ENCODE measurements around the gene AGBL4.
"Not testable (repeated sequence)": the region's sequence is repeated elsewhere in the genome, so short reads cannot be mapped to it uniquely, and the experiment has no call there.

Gene AGBL4

GRCh38 chr1:50023292-50024159 lies at the start of gene AGBL4:
Gene AGBL4 (minus strand): TSS chr1:50023954.
- no peak for DNase-seq (ENCODE audit: low read depth in 3 of 3, low spot score in 1 of 3)

DNA sequence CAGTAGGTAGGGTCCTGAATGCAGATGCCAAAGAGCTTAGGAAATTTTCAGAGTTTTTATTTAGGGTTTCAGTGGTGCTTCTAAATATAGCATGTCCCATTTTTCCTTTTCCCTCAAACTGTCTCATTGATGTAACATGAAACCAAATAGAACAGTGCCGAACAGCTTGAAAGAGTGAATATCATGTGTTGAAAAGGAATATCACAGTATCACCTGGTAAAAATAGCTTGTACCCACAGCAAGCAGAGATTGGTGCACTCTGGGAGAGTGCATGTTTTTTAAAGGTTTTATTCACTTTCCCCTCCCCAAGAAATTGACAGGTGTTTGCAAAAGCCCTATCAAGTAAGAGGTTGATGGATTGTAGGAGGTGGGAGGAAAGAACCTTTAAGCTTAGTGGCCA lies 43.1 kb upstream of the AGBL4 start:
- no peak for DNase-seq (ENCODE audit: low read depth in 3 of 3, low spot score in 1 of 3)

GRCh38 chr1:50060279-50060678 lies 36.5 kb upstream of the AGBL4 start:
- no peak for DNase-seq (ENCODE audit: low read depth in 3 of 3, low spot score in 1 of 3)

DNA sequence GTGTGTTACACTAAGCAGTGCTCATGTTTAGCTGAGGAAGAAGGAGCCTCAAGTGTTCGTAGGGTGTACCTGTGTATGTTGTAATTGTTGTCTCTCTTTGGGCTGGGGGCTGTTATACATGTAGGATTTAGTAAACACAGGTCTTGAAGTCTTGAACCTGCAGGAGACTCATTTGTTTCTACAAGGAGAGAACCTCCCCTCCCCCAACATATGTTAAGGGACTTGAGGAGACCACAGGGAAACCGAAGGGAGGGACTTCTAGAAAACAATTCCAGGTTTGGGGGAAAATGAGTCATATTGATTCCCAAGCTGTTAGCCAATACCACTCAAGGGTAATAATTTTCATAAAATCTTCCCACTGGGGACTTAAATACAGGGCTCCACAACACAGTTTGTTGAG lies 25.0 kb upstream of the AGBL4 start:
- DNase-seq (ENCODE audit: low read depth in 3 of 3, low spot score in 1 of 3) = no peak

- DNase-seq (ENCODE audit: low read depth in 3 of 3, low spot score in 1 of 3) = no peak
Observed at GRCh38 chr1:50047916-50048694, 24.4 kb upstream of the AGBL4 start.

DNA sequence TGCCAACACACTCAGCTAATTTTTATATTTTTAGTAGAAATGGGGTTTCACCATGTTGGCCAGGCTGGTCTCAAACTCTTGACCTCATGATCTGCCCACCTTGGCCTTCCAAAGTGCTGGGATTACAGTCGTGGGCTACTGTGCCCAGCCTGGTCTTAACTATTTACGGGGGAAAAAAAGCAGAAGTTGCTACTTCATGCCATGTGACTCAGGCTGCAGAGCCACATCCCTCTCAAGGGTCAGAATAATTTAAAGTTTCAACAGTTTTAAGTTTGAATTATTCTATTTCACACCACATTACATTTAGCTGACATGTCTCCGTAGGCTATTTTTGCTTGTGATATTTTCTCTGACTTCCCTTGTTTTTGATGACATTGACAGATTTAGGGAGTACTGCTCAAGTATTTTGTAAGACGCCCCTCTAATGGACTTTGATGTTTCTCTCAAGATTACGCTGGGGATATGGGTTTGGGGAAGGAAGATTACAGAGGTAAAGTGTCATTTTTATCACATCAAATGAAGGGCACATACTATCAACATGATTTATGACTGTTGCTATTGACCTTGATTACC lies 14.6 kb upstream of the AGBL4 start:
- DNase-seq (ENCODE audit: low read depth in 3 of 3, low spot score in 1 of 3) = no peak

- no peak for DNase-seq (ENCODE audit: low read depth in 3 of 3, low spot score in 1 of 3)
Observed at GRCh38 chr1:50027794-50028193, 4.0 kb upstream of the AGBL4 start.

GRCh38 chr1:49995734-49996133 lies 28.0 kb downstream of the AGBL4 start:
- DNase-seq (ENCODE audit: low read depth in 3 of 3, low spot score in 1 of 3) = no peak

- DNase-seq (ENCODE audit: low read depth in 3 of 3, low spot score in 1 of 3) = no peak
Observed at GRCh38 chr1:49971088-49971487, 52.7 kb downstream of the AGBL4 start.

DNA sequence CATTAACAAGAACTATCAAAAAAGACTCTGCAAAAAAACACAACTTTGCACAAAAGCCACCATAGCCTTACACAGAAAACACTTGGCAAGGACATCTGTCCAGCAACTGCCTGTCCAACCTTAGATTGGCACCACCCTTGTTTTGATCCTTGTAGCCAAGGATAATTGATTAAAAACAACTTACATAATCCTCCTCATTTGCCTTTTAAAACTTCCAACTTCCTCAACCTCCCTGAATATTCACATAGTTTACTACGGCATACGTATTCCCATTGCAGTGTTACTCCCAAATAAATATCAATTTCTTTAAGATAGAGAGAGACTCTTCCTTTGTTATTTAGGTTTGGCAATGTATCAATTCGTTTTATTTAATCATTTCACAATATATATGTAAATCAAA lies 72.4 kb downstream of the AGBL4 start:
- no peak for DNase-seq (ENCODE audit: low read depth in 3 of 3, low spot score in 1 of 3)

- not testable (repeated sequence) for DNase-seq (ENCODE audit: low read depth in 3 of 3, low spot score in 1 of 3)
Observed at GRCh38 chr1:49915301-49915700, 108.5 kb downstream of the AGBL4 start.

DNA sequence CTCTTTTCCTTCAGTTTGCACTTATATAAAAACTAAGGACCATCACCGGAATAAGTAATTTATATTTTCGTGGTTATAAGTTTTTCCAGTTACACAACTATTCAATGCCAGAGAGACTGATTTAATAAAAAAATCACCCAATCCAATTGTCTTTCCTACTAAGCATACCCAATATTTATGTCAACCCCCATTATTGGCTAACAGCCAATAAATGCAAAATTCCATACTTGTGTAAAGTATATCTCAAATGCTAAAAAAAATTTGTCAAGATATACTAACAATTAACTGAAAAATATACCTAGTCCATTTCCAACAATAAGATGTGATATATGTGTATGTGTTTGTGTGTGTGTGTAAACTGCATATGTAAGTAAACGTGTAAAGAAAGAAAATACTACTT lies 117.4 kb downstream of the AGBL4 start:
- DNase-seq (ENCODE audit: low read depth in 3 of 3, low spot score in 1 of 3) = no peak

- DNase-seq (ENCODE audit: low read depth in 3 of 3, low spot score in 1 of 3) = no peak
Observed at GRCh38 chr1:49864581-49864980, 159.2 kb downstream of the AGBL4 start.

- no peak for DNase-seq (ENCODE audit: low read depth in 3 of 3, low spot score in 1 of 3)
Observed at GRCh38 chr1:49854741-49855140, 169.0 kb downstream of the AGBL4 start.

DNA sequence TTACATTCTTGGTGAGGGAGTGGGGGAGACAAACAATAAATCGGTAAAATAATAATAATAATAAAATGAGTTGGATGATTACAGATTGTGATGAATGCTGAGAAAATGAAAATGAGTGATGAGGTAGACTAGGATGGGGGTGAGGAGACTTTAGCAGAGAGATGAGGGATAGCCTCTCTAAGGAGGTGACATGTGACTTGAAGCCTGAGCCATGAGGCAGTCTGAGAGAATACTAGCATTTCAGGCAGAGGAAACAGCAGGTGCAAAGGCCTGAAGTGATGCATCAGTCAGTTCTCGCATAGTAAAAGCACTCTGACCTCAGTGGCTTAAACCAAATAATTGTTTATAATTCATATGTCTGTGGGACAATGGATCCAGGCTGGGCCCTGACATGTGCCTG lies 181.2 kb downstream of the AGBL4 start:
- no peak for DNase-seq (ENCODE audit: low read depth in 3 of 3, low spot score in 1 of 3)

DNA sequence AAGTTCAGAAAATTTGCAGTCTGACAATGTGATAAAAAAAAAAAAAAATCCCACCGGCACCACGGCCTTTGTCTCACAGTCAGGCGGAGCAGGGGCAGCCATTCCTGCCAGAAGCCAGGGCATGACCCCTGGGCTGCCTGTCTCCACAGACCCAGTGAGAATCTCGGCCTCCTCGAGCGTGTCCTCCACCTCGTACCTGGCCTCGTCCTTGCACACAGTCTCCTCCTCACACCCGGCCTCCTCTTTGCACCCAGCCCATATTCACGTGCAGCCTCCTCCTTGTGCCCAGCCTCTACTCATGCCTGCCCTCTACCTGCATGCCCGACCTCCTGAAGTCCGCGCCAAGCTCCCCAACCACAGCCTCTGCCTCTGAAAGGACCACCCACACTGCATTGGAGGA lies 182.0 kb downstream of the AGBL4 start:
- DNase-seq (ENCODE audit: low read depth in 3 of 3, low spot score in 1 of 3) = no peak

- DNase-seq (ENCODE audit: low read depth in 3 of 3, low spot score in 1 of 3) = no peak
Observed at GRCh38 chr1:49824261-49824660, 199.5 kb downstream of the AGBL4 start.

DNA sequence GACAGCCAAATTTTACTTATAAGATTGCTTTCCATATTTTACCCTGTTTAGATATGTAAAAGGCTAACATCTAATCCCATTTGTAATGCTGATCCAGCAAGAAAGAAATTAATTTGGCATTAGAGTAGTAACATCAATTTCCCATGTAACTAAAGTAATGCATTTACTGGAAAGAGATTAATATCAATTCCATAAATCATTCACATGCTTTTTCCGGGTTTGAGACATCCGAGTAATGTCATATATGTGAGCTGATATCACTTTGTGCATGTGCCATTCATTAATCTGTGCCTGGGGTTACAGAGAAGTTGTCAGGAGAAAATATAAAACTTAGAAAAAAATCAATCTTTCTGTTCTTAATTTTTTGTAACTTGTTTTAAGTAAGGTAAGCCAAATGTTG lies 206.1 kb downstream of the AGBL4 start:
- no peak for DNase-seq (ENCODE audit: low read depth in 3 of 3, low spot score in 1 of 3)

- DNase-seq (ENCODE audit: low read depth in 3 of 3, low spot score in 1 of 3) = not testable (repeated sequence)
Observed at GRCh38 chr1:49787013-49787412, 236.7 kb downstream of the AGBL4 start.

DNA sequence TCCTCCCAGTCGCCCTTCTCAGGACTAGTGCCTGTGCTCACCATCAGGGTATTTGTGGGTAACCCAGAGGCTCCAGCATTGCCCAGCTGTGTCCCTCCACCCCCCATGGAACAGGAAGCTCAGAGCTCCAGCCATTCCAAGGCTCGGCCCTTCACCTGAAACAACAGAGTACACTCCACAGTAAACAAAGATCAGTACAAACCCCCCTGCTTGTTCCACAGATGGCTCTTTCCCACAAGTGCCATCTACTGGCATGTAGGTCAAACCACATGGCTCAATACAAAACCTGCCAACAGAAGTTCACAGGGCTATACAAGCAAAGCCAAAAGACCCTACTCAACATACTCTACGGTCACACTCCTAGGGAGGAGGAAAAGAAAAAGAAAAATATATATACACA lies 258.7 kb downstream of the AGBL4 start:
- no peak for DNase-seq (ENCODE audit: low read depth in 3 of 3, low spot score in 1 of 3)

DNA sequence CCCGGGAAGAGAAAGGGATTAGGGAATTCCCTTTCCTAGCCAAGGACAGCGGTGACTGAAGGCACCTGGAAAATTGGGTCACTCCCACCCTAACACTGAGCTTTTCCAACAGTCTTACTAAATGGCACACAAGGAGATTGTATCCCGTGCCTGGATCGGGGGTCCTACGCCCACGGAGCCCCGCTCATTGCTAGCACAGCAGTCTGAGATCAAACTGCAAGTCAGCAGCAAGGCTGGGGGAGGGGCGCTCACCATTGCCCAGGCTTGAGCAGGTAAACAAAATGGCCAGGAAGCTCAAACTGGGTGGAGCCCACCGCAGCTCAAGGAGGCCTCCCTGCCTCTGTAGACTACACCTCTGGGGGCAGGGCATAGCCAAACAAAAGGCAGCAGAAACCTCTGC lies 285.6 kb downstream of the AGBL4 start:
- DNase-seq (ENCODE audit: low read depth in 3 of 3, low spot score in 1 of 3) = not testable (repeated sequence)

DNA sequence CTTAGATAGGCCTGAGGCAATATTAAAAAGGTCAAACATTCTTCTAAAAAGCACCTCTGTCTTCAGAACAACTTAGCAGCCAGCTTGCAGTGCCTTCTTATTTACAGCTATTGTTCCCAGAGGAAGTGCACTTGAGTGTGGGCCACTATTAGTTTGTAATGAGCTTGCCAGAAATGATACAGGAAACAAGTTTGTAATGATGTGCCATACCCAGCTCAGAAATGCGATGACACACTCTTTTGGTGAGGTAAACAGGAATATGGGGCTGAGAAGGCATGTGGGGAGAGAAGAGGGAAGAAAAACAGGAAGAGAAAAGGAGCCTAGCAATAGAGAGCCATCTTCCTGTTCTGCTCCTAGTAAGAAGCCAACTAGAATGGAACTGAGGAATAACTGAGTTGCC lies 295.4 kb downstream of the AGBL4 start:
- DNase-seq (ENCODE audit: low read depth in 3 of 3, low spot score in 1 of 3) = no peak
